ENCODE results near the gene PTPRD. TPM values are rescaled to one million over a fixed set of nuclear protein-coding genes. Genes with fewer than 3 reads are reported as not detected.

Gene PTPRD
- total RNA-seq, 1 experiment from 2014 or later = 0.02 TPM

- intact Hi-C loops (cut with micrococcal nuclease) = no loop called here
- no TSS peak for BruUV-seq (replicated peaks)
- RAD21 ChIA-PET (ENCODE audit: low non-redundant PET in 1 of 2, low total read pairs in 2 of 2, uncharacterized antibody in 2 of 2, unreplicated experiment in 2 of 2) = no interaction called here
Observed at GRCh38 chr9:9950813-9951212, 662.0 kb downstream of the PTPRD start.

More at GRCh38 chr9:9950813-9951212, 662.0 kb downstream of the PTPRD start:
- H3K4me1 ChIP-seq (ENCODE audit: control insufficient read depth in 1 of 2, insufficient read depth in 2 of 2, low read length in 2 of 2) = no peaks in the 10 kb centered on the region
- H4K20me1 ChIP-seq (ENCODE audit: insufficient read depth) = no peaks in the 10 kb centered on the region
- ChIA-PET POLR2A (no interaction called here), CTCF (no interaction called here)
- H3K9ac ChIP-seq (ENCODE audit: low read length) = no peak overlapping the region
- H3K9me3 ChIP-seq (ENCODE audit: control insufficient read depth in 1 of 2, insufficient read depth in 1 of 2, low read depth in 1 of 2, low read length in 2 of 2) = peaks cover 10 to 17% of the 10 kb centered on the region in 2 experiments; a peak in 2 of 4 replicates
- no peaks in the 10 kb centered on the region for H3K9me2 ChIP-seq (ENCODE audit: insufficient read depth)
- H3K27ac ChIP-seq (ENCODE audit: low read depth, low read length) = no peak overlapping the region
- no peak for DNase-seq (ENCODE audit: low read depth, low spot score)
- H3K4me3 ChIP-seq (replicated peaks in 1 of 2; ENCODE audit: low read depth in 1 of 2, low read length in 2 of 2) = no peak overlapping the region
- no peak for ATAC-seq
- no peak overlapping the region for H2AFZ ChIP-seq (ENCODE audit: low read depth, low read length, poor library complexity, severe bottlenecking)
- TF ChIP-seq CTCF (IDR thresholded peaks at IDR 0.05 in 2 of 3, conservative IDR thresholded peaks at IDR 0.05 in 1 of 3; ENCODE audit: borderline replicate concordance in 1 of 3, insufficient read depth in 1 of 3, low read depth in 2 of 3, low read length in 2 of 3) = no peak
- no peak for TF ChIP-seq ZFX (IDR thresholded peaks at IDR 0.05)
- TF ChIP-seq REST (IDR thresholded peaks at IDR 0.05; ENCODE audit: low read depth) = no peak
- no peak for TF ChIP-seq EGR1 (IDR thresholded peaks at IDR 0.05; ENCODE audit: low read depth)
- TF ChIP-seq EZH2 (IDR thresholded peaks at IDR 0.05) = no peak
- TF ChIP-seq CEBPB (IDR thresholded peaks at IDR 0.05; ENCODE audit: low read depth) = no peak
- TF ChIP-seq TCF7L2 (IDR thresholded peaks at IDR 0.05; ENCODE audit: borderline replicate concordance, extremely low read depth, insufficient read depth, insufficient read length) = no peak
- no peak for TF ChIP-seq YY1 (IDR thresholded peaks at IDR 0.05; ENCODE audit: extremely low read depth, insufficient replicate concordance, low read depth, low read length)
- no peak for TF ChIP-seq POLR2A (IDR thresholded peaks at IDR 0.05; ENCODE audit: borderline replicate concordance, extremely low read depth, insufficient read depth, insufficient read length)
- TF ChIP-seq ATF3 (IDR thresholded peaks at IDR 0.05) = no peak
- TF ChIP-seq POLR2AphosphoS5 (IDR thresholded peaks at IDR 0.05; ENCODE audit: low read depth, low read length) = no peak
- TF ChIP-seq ZNF274 (IDR thresholded peaks at IDR 0.05; ENCODE audit: low read depth, low read length) = no peak
- TF ChIP-seq SP1 (IDR thresholded peaks at IDR 0.05; ENCODE audit: low read depth) = no peak
- TF ChIP-seq SIN3A (IDR thresholded peaks at IDR 0.05; ENCODE audit: low read depth) = no peak
- TF ChIP-seq ZBTB33 (IDR thresholded peaks at IDR 0.05; ENCODE audit: extremely low read depth, insufficient replicate concordance, low read length) = no peak
- TF ChIP-seq EZH2phosphoT487 (IDR thresholded peaks at IDR 0.05; ENCODE audit: borderline replicate concordance) = no peak
- no peak for TF ChIP-seq CBX3 (IDR thresholded peaks at IDR 0.05; ENCODE audit: low read depth)
- no peak for TF ChIP-seq RAD21 (IDR thresholded peaks at IDR 0.05; ENCODE audit: low read depth)
- H3K36me3 ChIP-seq (ENCODE audit: control insufficient read depth in 1 of 2, insufficient read depth in 2 of 2, low read length in 2 of 2) = no peaks in the 10 kb centered on the region
- no peaks in the 10 kb centered on the region for H3K27me3 ChIP-seq (ENCODE audit: insufficient read depth, low read length)
- H3K4me2 ChIP-seq (ENCODE audit: low read length) = no peak overlapping the region
- no peaks in the 10 kb centered on the region for H3K79me2 ChIP-seq (ENCODE audit: insufficient read depth, low read length)
